ENCODE measurements around the gene ASCC1. TPM values are rescaled to one million over a fixed set of nuclear protein-coding genes. Genes with fewer than 3 reads are reported as not detected.

Gene ASCC1, protein sequence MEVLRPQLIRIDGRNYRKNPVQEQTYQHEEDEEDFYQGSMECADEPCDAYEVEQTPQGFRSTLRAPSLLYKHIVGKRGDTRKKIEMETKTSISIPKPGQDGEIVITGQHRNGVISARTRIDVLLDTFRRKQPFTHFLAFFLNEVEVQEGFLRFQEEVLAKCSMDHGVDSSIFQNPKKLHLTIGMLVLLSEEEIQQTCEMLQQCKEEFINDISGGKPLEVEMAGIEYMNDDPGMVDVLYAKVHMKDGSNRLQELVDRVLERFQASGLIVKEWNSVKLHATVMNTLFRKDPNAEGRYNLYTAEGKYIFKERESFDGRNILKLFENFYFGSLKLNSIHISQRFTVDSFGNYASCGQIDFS
- 10 to 100 TPM; 40.8 to 49.2 (median 47.8) TPM for polyA plus RNA-seq (ENCODE audit: insufficient read length in 4 of 4)

DNA sequence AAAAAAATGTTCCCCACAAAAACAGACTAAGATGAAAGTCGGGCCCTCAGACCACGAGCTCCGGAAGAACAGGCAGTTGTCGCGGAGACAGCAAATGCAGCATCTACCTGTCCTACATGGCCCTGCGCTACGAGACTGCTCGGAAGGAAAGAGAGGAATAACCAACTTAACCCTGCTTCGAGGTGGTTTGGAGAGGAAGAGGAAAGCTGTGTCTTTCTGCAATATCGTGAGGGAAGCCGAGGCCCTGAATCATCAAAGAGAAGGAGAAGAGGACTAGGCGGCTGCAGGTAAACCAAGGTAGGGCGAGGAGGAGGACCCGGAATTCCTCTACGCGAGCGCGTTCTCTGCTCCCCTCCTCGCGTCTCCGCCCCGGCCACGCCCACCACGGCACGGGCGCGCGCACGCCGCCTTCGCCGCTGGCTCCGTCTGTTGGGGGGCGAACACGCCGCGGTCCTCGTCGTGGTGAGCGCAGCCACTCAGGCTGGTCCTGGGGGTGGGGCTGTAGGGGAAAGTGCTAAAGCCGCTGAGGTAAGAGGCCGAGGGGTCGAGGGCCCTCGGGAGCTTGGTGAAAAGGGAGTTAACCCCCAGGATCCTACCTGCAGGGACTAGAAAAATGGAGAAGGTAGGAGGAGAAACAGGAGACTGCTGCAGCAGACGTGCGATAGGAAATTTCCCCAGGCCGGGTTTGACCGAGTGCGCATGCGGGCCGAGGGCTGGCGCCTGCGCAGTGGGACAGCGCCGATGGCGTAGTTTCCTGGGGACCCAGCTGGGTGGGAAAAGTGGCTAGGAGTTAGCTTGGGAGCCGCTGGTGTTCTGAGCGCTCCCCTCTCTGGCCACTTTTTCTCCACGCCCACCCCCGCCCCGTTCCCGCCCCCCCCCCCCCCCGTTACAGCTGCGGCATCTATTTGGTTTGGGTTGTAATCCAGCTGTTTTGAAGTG lies at the start of gene ASCC1, which contains the start of gene ANAPC16:
Gene ASCC1, minus strand, starts transcription at position 666 of the 939 bp plus-strand sequence. CDS start 2,978 bp downstream, outside the sequence.
Gene ANAPC16, plus strand, starts transcription at position 402 of the 939 bp plus-strand sequence. CDS start 7,903 bp downstream, outside the sequence.
- DNase-seq (ENCODE audit: low read depth in 4 of 4, low spot score in 3 of 4): peak; percentile 89 to 93 (median 91)

DNA sequence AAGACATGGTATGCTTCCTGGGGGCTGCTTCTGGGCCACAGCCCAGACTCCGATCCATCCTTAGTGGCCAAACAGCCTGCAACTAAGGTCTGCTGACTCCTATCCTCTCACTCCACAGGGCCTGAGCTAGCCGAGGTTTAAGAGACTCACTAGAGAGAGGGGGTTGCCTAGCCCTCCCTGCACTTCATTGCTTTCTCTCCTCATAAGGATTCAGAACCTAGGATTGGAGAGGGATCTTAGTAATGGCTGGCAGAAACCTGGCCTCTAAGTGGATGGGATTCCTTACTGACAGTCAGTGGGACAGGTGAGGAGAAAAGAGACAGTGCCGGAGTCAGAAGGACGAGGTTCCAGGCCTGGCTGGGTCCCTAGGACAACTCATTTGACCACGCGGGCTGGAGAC lies 49.4 kb upstream of the ASCC1 start:
- no peak for DNase-seq (ENCODE audit: low read depth in 4 of 4, low spot score in 3 of 4)

DNA sequence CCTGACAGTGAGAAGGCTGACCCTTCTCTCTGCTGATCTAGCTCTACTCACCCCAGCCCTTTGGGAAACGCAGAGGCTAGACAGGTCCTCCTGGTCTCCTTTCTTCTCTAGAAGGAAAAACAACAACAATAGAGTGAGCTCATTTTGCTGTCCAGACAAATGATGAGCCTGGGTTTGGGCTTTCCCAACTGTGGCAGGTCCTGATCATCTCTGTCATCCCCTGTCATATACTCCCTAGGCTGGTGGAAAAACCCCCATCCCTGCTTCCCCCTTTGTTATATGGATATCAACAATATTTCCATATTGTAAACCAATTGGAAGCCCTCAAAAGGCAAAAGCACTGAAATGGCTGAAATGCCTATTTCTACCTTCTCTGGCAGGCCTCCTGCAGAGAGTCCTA lies 48.5 kb upstream of the ASCC1 start:
- DNase-seq (ENCODE audit: low read depth in 4 of 4, low spot score in 3 of 4): no peak

DNA sequence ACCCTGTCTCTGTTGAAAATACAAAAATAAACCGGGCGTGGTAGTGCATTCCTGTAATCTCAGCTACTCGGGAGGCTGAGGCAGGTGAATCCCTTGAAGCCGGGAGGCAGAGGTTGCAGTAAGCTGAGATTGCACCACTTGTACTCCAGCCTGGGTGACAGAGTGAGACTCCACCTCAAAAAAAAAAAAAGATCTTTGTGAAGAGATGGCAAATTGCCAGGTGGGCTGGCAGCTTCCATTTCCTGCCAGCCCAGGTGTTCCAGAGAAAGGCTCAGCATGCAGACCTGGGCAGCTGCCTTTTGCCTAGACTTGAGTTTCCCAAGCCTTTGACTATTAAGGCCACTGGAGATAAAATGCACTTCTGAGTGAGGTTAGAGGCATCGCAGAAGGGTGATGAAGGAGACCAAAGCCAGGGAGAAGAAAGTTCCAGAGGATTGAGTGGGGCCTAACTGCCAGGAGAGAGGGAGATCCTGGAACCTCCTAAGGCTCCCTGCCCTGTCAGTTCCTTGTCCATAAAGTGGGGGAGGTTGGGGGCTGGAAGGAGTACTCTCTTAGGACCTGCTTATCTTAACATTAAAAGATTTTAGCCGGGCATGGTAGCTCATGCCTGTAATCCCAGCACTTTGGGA lies 47.7 kb upstream of the ASCC1 start:
- no peak for DNase-seq (ENCODE audit: low read depth in 4 of 4, low spot score in 3 of 4)

DNA sequence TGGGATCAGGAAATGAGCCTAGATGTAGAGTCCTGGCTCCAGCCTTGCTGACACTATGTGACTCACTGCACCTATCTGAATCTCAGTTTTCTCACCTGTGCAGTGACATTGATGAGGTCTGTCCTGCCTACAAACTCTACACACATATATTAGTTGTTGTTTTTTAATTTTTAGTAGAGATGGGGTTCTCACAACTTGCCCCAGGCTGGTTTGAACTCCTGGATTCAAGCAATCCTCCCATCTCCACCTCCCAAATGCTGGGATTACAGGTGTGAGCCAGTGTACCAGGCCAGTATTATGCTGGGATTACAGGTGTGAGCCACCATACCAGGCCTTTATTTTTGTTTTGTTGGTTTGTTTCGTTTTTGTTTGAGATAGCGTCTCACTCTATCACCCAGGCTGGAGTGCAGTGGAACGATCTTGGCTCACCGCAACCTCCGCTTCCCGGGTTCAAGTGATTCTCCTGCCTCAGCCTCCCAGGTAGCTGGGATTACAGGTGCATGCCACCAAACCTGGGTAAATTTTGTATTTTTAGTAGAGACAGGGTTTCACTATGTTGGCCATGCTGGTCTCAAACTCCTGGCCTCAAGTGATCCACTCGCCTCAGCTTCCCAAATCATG lies 45.8 kb upstream of the ASCC1 start:
- DNase-seq (ENCODE audit: low read depth in 4 of 4, low spot score in 3 of 4): no peak

DNA sequence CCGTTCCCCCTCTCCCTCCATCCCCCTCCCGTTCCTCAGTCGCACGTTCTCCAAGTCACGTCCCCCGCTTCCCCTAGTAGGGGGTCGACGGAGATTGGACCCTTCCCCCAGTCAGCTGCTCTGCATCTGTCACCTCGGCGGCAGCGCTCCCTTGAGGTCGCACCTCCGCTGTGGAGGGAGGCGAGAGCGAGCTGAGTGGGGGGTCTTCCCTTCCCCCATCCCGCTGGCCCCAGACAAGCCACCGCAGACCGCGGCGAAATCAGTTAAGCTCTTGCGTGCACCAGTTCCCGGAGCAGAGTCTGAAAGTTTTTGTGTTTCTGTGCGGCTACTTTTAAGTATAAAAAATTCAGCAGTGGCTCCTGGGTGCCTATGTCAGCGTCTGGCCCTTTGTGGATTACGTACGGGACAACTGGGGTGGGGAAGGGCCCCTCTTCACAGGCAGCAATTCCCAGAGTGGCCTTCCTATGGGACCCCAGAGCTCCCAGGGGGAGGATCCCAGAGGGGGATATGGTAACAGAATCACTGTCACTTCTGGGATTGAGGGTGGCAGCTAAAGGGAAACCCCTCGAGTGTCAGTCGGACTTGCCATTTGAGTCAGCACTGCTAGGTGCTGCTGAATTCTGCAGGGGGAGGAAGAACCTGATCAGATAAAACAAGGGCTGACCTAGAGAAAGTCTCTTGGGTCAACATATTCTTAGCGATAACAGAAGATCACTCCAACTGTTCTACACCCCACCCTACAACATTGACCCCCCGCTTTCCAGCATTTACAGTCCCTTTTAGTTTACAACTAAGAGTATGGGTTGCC lies 45.1 kb upstream of the ASCC1 start:
- DNase-seq (ENCODE audit: low read depth in 4 of 4, low spot score in 3 of 4): no peak

DNA sequence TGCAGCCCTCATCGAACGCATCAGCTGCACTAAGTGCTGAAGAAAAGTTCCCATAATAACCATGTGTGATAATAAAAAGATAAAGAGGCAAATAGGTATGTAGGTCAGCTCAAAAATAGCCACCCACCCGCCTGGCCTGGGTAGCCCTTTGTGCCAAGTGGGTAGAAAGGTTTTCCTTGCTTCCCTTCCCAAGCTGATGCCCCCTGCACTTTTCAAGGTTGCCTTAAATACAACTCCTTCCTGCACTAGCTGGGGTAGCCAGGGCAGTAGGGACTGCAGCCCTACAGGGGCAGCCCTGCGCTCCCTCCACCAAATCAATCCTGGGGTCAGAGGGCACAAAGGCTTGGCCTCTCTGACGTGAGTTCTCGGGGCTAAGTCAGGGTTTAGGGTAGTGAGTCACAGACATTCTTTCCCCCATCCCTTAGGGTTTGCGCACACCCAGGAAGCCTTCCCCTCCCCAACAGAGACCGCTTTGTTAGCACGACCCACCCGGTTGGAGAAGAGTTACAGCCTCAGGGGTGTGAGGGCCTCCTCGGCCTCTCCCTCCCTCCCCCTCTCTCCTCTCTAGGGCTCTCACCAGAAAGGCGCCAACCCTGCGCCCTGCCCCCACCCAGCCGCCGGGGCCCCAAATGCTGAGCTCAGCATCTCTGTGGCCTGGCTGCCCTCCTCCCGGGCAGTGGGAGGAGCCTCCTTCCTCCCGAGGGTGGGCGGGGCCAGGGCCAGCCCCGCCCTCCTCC lies 44.3 kb upstream of the ASCC1 start:
- DNase-seq (ENCODE audit: low read depth in 4 of 4, low spot score in 3 of 4): peak; percentile 86 to 93 (median 90)

DNA sequence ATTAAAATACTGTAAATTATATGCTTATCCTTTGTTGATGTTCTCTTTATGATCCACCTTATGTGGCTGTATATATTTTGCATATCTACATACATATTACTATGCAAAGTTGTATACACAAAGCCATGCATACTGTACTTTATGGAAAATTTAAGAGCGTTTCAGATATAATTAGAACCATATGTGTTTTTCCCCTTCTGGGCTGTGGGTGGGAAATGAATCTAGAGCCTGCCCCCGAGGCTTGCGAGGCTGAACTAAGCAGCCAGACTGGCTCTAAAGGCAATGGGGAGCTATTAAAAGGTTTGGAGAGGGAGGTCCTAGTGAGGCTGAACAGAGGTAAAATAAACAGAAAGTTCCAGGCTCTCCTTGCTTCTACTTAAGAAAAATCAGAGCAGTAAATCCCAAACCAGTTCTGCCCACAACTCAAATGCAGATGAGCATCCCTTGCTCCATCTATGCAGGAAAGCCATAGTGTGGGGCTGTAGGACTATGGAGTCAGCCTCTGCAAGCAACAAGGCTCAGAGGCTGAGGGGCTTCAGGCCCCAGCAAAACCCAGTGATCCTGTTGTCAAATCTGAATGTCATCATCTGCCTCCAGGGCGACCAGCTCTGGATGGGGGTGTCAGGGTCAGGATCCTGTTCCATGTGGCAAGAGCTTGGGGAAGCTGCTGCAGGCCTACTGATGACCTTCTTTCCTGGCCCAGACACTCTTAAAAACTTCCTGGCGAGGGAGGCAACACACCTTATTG lies 43.6 kb upstream of the ASCC1 start:
- no peak for DNase-seq (ENCODE audit: low read depth in 4 of 4, low spot score in 3 of 4)

DNA sequence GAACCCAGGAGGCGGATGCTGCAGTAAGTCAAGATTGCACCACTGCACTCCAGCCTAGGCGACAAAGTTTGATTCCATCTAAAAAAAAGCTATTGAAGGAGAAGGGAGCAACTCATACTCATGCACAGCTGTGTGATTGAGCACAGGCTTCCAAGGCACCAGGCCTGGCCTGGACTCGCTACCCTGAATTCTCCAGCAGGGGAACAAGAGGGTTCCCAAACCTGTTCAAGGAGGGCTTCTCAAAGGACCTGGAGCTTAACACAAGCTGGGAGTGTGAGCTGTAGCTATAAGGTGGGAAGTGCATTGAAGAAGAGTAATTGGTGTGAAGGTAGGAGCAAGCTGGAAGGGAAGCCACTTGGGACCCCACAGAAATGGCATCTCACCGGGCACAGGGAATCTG lies 42.5 kb upstream of the ASCC1 start:
- no peak for DNase-seq (ENCODE audit: low read depth in 4 of 4, low spot score in 3 of 4)

DNA sequence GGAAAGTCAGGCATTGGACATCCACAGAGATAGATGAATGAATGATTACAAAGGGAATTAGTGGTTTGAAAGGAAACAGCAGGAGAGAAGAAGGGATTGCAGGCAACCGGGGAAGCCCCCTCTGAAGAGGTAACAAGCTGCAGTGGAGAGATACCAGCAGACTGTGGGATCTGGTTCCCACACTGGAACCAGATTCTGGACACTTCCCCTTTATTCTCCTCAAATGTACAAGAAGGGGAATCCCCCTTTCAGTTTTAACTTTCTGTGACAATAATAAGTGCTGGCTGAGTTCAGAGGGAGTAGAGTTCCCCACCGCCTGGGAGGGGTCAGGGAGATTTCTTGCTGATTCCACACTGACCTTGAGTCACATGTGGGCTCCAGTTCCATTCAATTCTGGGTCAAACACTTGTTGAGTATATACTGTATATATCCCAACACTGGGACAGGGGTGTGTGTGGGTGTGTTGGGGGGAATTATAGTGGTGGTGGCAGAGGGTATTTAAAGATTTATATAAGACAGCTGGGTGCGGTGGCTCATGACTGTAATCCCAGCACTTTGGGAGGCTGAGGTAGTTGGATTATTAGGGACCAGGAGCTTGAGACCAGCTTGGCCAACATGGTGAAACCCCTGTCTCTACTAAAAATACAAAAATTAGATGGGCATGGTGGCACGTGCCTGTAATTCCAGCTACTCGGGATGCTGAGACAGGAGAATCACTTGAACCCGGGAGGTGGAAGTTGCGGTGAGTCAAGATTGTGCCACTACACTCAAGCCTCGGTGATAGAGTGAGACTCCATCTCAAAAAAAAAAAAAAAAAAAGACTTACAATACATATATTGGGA lies 41.2 kb upstream of the ASCC1 start:
- no peak for DNase-seq (ENCODE audit: low read depth in 4 of 4, low spot score in 3 of 4)

DNA sequence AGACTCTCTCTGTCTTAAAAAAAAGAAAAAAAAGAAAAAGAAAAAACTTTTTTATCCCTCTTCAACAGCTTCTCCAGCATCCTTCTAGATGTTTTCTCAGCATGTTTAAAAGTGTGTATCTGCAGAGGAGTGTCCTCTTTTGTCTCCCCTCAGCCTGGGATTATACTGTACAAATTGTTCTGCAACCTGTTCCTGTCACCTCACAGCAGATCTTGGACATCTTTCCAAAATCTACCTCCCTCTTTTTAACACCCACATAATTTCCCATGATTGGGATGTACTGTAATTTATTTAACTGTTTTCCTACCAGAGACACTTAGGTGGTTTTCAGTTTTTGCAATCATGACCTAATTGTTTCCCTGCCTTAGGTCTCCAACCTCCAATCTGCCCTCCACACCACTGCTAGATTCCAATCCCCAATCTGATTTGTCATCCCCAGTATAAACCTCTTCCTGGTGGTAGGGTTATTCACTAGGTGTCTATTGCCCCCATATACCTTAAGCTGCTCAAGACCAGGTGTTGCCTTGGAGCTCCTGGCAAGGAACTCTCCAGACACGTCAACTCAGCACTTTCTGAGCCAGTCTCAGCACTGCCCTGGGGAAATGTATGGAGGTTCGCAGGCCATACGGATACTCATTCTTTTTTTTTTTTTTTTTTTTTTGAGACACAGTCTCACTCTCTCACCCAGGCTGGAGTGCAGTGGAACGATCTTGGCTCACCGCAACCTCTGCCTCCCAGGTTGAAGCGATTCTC lies 40.1 kb upstream of the ASCC1 start:
- no peak for DNase-seq (ENCODE audit: low read depth in 4 of 4, low spot score in 3 of 4)

DNA sequence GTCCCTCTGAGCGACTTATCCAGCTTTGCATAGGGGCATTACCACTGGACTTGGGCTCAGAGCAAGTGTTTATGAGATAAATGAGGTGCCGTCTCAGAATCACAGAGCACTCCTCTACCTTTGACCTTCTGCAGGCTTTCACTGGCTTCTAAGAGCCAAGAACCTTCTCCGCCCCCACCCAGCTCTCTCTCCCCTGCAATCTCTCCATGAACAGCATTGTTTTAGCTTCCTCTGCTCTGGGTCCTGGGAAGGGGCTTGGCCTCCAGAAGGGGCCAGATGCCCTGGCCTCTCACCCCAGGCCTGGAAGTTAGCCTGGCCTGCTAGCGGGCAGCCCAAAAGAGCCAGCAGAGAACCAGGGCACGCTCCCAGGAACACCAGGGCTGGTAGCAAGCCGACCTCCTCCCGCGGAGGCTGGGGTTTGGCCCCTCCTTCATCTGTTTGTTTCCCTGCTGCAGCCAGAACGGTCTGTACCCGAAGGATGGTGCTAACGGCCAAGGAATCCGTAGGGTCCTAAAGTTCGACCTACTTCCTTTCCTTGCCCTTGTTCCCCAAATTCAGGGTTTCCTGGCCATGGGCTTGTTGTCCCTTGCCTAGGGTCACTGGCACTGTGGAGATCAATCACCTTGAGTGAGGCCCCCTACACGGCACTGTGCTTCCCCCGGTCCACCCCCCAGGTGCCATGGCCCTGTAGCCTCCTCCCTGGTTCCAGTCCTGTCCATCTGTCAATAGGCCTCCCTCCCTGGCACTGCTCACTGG lies 38.9 kb upstream of the ASCC1 start:
- DNase-seq (ENCODE audit: low read depth in 4 of 4, low spot score in 3 of 4): no peak

DNA sequence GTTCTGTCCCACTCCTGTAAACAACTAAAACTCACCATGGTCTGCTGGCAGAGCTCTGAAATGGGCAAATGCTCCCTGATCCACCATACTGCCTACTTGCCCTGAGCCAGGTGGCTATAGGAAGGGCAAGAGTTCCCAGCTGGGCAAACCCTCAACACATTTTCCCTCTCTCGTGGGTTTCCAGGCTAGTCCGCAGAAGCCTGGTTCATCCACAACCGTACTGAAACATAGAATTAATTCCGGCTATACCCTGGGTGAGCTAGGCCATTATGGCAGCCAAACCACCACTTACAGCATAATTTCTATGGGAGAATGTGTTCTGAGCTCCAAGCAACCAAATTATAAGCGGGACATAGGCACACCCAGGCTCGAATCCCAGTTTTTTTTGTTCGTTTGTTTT lies 37.5 kb upstream of the ASCC1 start:
- DNase-seq (ENCODE audit: low read depth in 4 of 4, low spot score in 3 of 4): no peak

DNA sequence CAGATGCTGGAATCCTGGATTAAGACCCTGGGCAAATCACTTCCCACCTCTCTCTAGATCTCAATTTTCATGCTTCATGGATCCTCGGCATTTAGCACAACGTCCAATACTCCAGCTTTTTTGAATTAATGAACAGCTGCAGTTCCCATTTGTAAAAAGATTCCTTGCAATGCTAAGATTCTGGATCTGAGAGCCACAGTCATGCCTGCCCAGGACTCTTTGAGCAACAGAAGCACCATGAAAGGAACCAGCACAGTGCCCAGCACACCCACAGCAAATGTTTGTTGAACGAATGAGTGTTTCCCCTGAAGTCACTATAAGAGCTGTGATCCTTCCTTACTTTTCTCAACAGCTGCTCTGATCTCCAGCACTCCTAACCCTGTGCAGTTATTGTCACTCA lies 36.9 kb upstream of the ASCC1 start:
- DNase-seq (ENCODE audit: low read depth in 4 of 4, low spot score in 3 of 4): no peak

DNA sequence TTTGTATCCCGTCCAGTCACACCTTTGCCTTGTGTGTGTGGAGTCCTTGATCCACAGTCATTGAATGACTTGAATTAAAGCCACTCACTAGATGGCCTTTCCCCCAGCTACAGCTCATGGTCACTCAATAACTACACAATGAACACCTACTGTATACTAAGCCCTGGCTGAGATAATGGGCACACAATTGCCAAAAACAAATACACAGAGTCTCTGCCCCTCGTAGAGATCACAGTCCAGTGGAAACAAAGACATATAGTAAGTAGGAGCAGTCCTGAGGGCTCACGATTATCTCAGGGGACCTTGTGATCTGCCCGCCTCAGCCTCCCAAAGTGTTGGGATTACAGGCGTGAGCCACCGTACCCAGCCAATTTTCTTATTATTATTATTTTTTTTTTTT lies 35.6 kb upstream of the ASCC1 start:
- no peak for DNase-seq (ENCODE audit: low read depth in 4 of 4, low spot score in 3 of 4)

DNA sequence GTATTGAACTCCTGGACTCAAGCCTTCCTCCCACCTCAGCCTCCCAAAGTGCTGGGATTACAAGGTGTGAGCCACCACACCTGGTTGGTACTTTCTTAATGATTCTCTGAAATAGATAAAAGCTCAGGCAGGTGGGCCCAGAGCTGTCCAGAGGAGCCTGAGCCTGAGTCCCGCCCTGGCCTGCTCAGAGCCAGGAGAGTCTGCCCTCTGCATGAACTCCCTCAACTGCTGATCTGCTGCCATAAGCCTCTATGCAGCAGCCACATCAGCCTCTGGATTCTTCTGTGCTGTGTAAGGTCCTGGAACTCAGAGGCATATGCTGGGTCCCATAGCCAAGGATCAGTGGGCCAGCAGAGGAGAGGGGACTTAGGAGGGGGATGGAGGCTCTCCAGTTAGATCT lies 34.6 kb upstream of the ASCC1 start:
- DNase-seq (ENCODE audit: low read depth in 4 of 4, low spot score in 3 of 4): no peak

Measured in right renal pelvis (tissue), 4 donors.